GM21447 (cell line): ENCODE measurements around the gene ABHD16B.

Source experiments
- ATAC-seq: cut with Tn5 transposase; IDR thresholded peaks from one replicate; pipeline ENCODE4 v1.9.1; 2021; ENCODE audit not compliant: unreplicated experiment

ABHD16B gene

DNA sequence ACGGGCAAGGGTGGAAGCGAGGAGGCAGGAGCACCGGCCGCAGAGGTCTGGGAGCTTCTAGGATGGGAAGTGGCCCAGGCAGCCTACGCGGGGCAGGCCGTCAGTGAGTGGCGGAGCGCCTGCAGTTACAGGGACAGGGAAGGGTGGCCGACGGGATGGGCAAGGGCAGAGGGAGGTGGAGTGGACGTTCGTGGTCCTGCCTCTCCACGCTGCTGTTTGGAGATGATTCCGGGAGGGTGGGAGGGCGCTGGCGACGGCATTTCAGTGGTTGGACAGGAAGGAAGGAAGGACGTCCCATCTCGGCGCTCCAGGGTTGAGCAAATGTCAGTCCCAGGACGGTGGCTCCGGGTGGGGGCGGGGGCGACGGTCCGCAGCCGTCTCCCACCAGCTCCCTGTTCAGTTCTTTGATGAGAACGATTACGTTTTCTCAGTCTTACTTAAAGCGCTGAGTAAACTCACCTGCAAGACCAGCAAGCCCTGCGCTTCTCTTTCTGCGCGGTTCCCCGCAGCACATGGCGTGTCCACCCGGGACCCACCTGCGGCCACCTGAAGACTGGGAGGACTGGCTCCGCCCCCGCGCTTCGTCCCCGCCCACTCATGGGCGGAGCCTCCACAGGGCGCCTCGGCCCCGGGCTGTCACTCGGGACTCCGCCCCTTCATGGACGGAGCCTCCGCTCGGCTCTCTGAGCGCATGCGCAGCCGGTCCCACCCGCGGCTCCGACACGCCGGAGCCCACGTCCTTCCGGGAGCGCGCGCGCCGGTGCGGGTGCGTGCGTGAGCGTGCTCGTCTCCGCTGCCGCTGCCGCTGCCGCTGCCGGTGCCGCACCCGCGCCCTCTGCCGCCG lies 33.3 kb downstream of the ABHD16B start, which contains the start of gene DNAJC5:
Gene DNAJC5 (plus strand): TSS at position 769 of the 844 bp plus-strand sequence. CDS start 33,220 bp downstream, outside the sequence.
- ATAC-seq: peak; percentile 61

GRCh38 chr20:63895202-63895951 lies 34.1 kb downstream of the ABHD16B start:
- ATAC-seq: peak; percentile 10

DNA sequence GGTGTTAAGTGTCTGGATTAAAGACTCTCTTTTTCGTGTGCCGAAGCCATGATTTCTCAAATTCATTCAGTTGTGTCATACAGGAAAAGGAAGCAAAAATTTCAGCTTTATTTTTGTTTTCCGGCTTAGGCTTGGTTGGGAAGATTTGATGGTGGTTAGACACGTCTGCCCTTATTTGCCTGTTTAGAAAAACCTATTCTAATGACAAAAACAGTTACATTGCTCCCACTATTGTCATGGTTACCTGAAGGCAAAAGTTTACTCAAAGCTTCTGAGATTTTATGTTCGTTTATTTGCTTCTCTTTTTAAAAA lies 34.6 kb downstream of the ABHD16B start:
- peak; percentile 14 for ATAC-seq

GRCh38 chr20:63896264-63897105 lies 35.2 kb downstream of the ABHD16B start:
- ATAC-seq: peak; percentile 42

GRCh38 chr20:63897978-63898561 lies 36.8 kb downstream of the ABHD16B start:
- no peak for ATAC-seq

GRCh38 chr20:63898882-63899558 lies 37.7 kb downstream of the ABHD16B start:
- ATAC-seq: no peak

DNA sequence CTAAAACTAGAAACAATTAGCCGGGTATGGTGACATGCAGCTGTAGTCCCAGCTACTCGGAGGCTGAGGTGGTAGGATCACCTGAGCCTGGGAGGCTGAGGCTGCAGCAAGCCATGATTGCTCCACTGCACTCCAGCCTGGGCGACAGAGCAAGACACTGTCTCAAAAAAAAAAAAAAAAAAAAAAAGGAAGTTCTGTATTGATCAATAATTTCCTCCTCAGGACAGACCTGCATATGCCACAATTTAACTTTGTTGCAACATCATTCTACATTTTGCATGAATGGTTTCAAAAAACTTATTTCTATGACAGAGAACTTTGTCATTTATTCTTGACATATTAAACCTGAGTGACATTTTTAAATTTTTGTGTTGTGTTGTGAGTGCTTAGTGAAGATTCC lies 39.1 kb downstream of the ABHD16B start:
- ATAC-seq: no peak

GRCh38 chr20:63903796-63904561 lies 42.7 kb downstream of the ABHD16B start:
- no peak for ATAC-seq

GRCh38 chr20:63908008-63908682 lies 46.8 kb downstream of the ABHD16B start:
- no peak for ATAC-seq

DNA sequence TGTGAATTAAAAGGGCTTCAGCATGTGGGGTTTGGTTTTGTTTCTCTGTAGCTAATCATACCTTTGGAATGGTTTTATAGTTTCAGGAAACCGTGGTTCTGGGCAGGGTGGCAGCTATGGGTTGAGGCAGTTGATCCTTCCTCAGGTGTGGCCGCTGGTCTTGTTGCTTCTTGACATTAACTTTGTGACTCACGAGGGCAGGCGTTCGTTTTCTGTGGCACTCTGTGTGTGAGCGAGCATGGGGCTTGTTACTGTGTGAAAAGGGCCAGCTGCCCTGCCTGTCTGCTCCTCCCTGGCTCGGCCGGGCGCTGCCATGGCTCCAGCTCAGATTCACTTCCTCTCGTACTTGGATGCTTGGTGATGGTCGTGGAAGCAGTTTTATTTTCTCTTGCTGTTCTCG lies 49.9 kb downstream of the ABHD16B start:
- ATAC-seq: no peak
